ENCODE measurements around the gene SUSD5.

SUSD5 gene

GRCh38 chr3:33134026-33134625, 84.5 kb downstream of the SUSD5 start:
- Histone ChIP-seq H3K9me3 (ENCODE audit: control insufficient read depth, insufficient read depth, low read length) (no peaks in the 10 kb centered on the region), H3K4me3 (ENCODE audit: low read depth, low read length) (no peak overlapping the region), H3K36me3 (ENCODE audit: control insufficient read depth, insufficient read depth, low read length) (peaks cover 42% of the 10 kb centered on the region), H3K9ac (ENCODE audit: low read depth, low read length) (no peak overlapping the region), H3K27me3 (ENCODE audit: control insufficient read depth, insufficient read depth, low read length) (no peaks in the 10 kb centered on the region), H3K27ac (ENCODE audit: low read depth, low read length) (no peak overlapping the region), H3K4me1 (ENCODE audit: control insufficient read depth, insufficient read depth, low read length) (peaks cover 8% of the 10 kb centered on the region)

GRCh38 chr3:33132019-33132360, 86.6 kb downstream of the SUSD5 start:
- Histone ChIP-seq H3K9ac (ENCODE audit: low read depth, low read length) (no peak overlapping the region), H3K27me3 (ENCODE audit: control insufficient read depth, insufficient read depth, low read length) (no peaks in the 10 kb centered on the region), H3K9me3 (ENCODE audit: control insufficient read depth, insufficient read depth, low read length) (no peaks in the 10 kb centered on the region), H3K4me1 (ENCODE audit: control insufficient read depth, insufficient read depth, low read length) (peaks cover 8% of the 10 kb centered on the region), H3K4me3 (ENCODE audit: low read depth, low read length) (no peak overlapping the region), H3K27ac (ENCODE audit: low read depth, low read length) (peak overlapping the region; percentile 53), H3K36me3 (ENCODE audit: control insufficient read depth, insufficient read depth, low read length) (peaks cover 47% of the 10 kb centered on the region)

GRCh38 chr3:33131331-33132018, 87.1 kb downstream of the SUSD5 start:
- no peak overlapping the region for H3K9ac ChIP-seq (ENCODE audit: low read depth, low read length)
- H3K27me3 ChIP-seq (ENCODE audit: control insufficient read depth, insufficient read depth, low read length) = no peaks in the 10 kb centered on the region
- H3K4me1 ChIP-seq (ENCODE audit: control insufficient read depth, insufficient read depth, low read length) = peaks cover 8% of the 10 kb centered on the region
- peak overlapping the region; percentile 53 for H3K27ac ChIP-seq (ENCODE audit: low read depth, low read length)
- peaks cover 50% of the 10 kb centered on the region for H3K36me3 ChIP-seq (ENCODE audit: control insufficient read depth, insufficient read depth, low read length)
- H3K4me3 ChIP-seq (ENCODE audit: low read depth, low read length) = no peak overlapping the region
- no peaks in the 10 kb centered on the region for H3K9me3 ChIP-seq (ENCODE audit: control insufficient read depth, insufficient read depth, low read length)

GRCh38 chr3:33130144-33130543, 88.5 kb downstream of the SUSD5 start:
- H3K9ac ChIP-seq (ENCODE audit: low read depth, low read length) = no peak overlapping the region
- no peaks in the 10 kb centered on the region for H3K27me3 ChIP-seq (ENCODE audit: control insufficient read depth, insufficient read depth, low read length)
- H3K9me3 ChIP-seq (ENCODE audit: control insufficient read depth, insufficient read depth, low read length) = no peaks in the 10 kb centered on the region
- no peak overlapping the region for H3K27ac ChIP-seq (ENCODE audit: low read depth, low read length)
- H3K36me3 ChIP-seq (ENCODE audit: control insufficient read depth, insufficient read depth, low read length) = peaks cover 62% of the 10 kb centered on the region
- H3K4me3 ChIP-seq (ENCODE audit: low read depth, low read length) = no peak overlapping the region
- H3K4me1 ChIP-seq (ENCODE audit: control insufficient read depth, insufficient read depth, low read length) = peaks cover 8% of the 10 kb centered on the region

- Histone ChIP-seq H3K27me3 (ENCODE audit: control insufficient read depth, insufficient read depth, low read length) (no peaks in the 10 kb centered on the region), H3K9ac (ENCODE audit: low read depth, low read length) (no peak overlapping the region), H3K9me3 (ENCODE audit: control insufficient read depth, insufficient read depth, low read length) (no peaks in the 10 kb centered on the region), H3K27ac (ENCODE audit: low read depth, low read length) (no peak overlapping the region), H3K4me1 (ENCODE audit: control insufficient read depth, insufficient read depth, low read length) (peaks cover 8% of the 10 kb centered on the region), H3K36me3 (ENCODE audit: control insufficient read depth, insufficient read depth, low read length) (peaks cover 62% of the 10 kb centered on the region), H3K4me3 (ENCODE audit: low read depth, low read length) (no peak overlapping the region)
These were observed 89.9 kb downstream of the SUSD5 start for GRCh38 chr3:33128706-33129105.

GRCh38 chr3:33125840-33126239, 92.8 kb downstream of the SUSD5 start:
- Histone ChIP-seq H3K27me3 (ENCODE audit: control insufficient read depth, insufficient read depth, low read length) (no peaks in the 10 kb centered on the region), H3K4me1 (ENCODE audit: control insufficient read depth, insufficient read depth, low read length) (no peaks in the 10 kb centered on the region), H3K4me3 (ENCODE audit: low read depth, low read length) (no peak overlapping the region), H3K27ac (ENCODE audit: low read depth, low read length) (no peak overlapping the region), H3K9me3 (ENCODE audit: control insufficient read depth, insufficient read depth, low read length) (no peaks in the 10 kb centered on the region), H3K9ac (ENCODE audit: low read depth, low read length) (no peak overlapping the region), H3K36me3 (ENCODE audit: control insufficient read depth, insufficient read depth, low read length) (peaks cover 67% of the 10 kb centered on the region)

- Histone ChIP-seq H3K27ac (ENCODE audit: low read depth, low read length) (no peak overlapping the region), H3K9me3 (ENCODE audit: control insufficient read depth, insufficient read depth, low read length) (no peaks in the 10 kb centered on the region), H3K4me1 (ENCODE audit: control insufficient read depth, insufficient read depth, low read length) (no peaks in the 10 kb centered on the region), H3K36me3 (ENCODE audit: control insufficient read depth, insufficient read depth, low read length) (peaks cover 67% of the 10 kb centered on the region), H3K4me3 (ENCODE audit: low read depth, low read length) (no peak overlapping the region), H3K9ac (ENCODE audit: low read depth, low read length) (no peak overlapping the region), H3K27me3 (ENCODE audit: control insufficient read depth, insufficient read depth, low read length) (no peaks in the 10 kb centered on the region)
These were observed 94.0 kb downstream of the SUSD5 start for GRCh38 chr3:33124638-33125037.

- no peak overlapping the region for H3K9ac ChIP-seq (ENCODE audit: low read depth, low read length)
- no peak overlapping the region for H3K27ac ChIP-seq (ENCODE audit: low read depth, low read length)
- no peaks in the 10 kb centered on the region for H3K9me3 ChIP-seq (ENCODE audit: control insufficient read depth, insufficient read depth, low read length)
- H3K4me3 ChIP-seq (ENCODE audit: low read depth, low read length) = no peak overlapping the region
- peaks cover 63% of the 10 kb centered on the region for H3K36me3 ChIP-seq (ENCODE audit: control insufficient read depth, insufficient read depth, low read length)
- H3K27me3 ChIP-seq (ENCODE audit: control insufficient read depth, insufficient read depth, low read length) = no peaks in the 10 kb centered on the region
- no peaks in the 10 kb centered on the region for H3K4me1 ChIP-seq (ENCODE audit: control insufficient read depth, insufficient read depth, low read length)
These were observed 95.6 kb downstream of the SUSD5 start for GRCh38 chr3:33122991-33123390.

GRCh38 chr3:33119891-33120290, 98.7 kb downstream of the SUSD5 start:
- peaks cover 41% of the 10 kb centered on the region for H3K36me3 ChIP-seq (ENCODE audit: control insufficient read depth, insufficient read depth, low read length)
- no peak overlapping the region for H3K9ac ChIP-seq (ENCODE audit: low read depth, low read length)
- H3K27ac ChIP-seq (ENCODE audit: low read depth, low read length) = no peak overlapping the region
- no peaks in the 10 kb centered on the region for H3K27me3 ChIP-seq (ENCODE audit: control insufficient read depth, insufficient read depth, low read length)
- H3K9me3 ChIP-seq (ENCODE audit: control insufficient read depth, insufficient read depth, low read length) = no peaks in the 10 kb centered on the region
- 0 out of 2 replicates have a peak, but pooled peaks cover 4% of the 10 kb centered on the region for H3K4me1 ChIP-seq (ENCODE audit: control insufficient read depth, insufficient read depth, low read length)
- H3K4me3 ChIP-seq (ENCODE audit: low read depth, low read length) = no peak overlapping the region

GRCh38 chr3:33117461-33117860, 101.1 kb downstream of the SUSD5 start:
- Histone ChIP-seq H3K4me3 (ENCODE audit: low read depth, low read length) (no peak overlapping the region), H3K36me3 (ENCODE audit: control insufficient read depth, insufficient read depth, low read length) (peaks cover 21% of the 10 kb centered on the region), H3K27ac (ENCODE audit: low read depth, low read length) (no peak overlapping the region), H3K9ac (ENCODE audit: low read depth, low read length) (no peak overlapping the region), H3K4me1 (ENCODE audit: control insufficient read depth, insufficient read depth, low read length) (0 out of 2 replicates have a peak, but pooled peaks cover 8% of the 10 kb centered on the region), H3K27me3 (ENCODE audit: control insufficient read depth, insufficient read depth, low read length) (no peaks in the 10 kb centered on the region), H3K9me3 (ENCODE audit: control insufficient read depth, insufficient read depth, low read length) (no peaks in the 10 kb centered on the region)

GRCh38 chr3:33115024-33115768, 103.4 kb downstream of the SUSD5 start:
- Histone ChIP-seq H3K9ac (ENCODE audit: low read depth, low read length) (no peak overlapping the region), H3K4me1 (ENCODE audit: control insufficient read depth, insufficient read depth, low read length) (0 out of 2 replicates have a peak, but pooled peaks cover 8% of the 10 kb centered on the region), H3K27ac (ENCODE audit: low read depth, low read length) (no peak overlapping the region), H3K9me3 (ENCODE audit: control insufficient read depth, insufficient read depth, low read length) (no peaks in the 10 kb centered on the region), H3K4me3 (ENCODE audit: low read depth, low read length) (peak overlapping the region; percentile 92), H3K36me3 (ENCODE audit: control insufficient read depth, insufficient read depth, low read length) (peaks cover 3% of the 10 kb centered on the region), H3K27me3 (ENCODE audit: control insufficient read depth, insufficient read depth, low read length) (no peaks in the 10 kb centered on the region)
